Lower leg skin (tissue), 3 donors: ENCODE results near the gene MAP3K5.

Experiments
- POLR2A ChIP-seq, 2 donors: fragments of 450-650 bp; IDR thresholded peaks; one replicate each; pipeline ENCODE4 v1.6.1; 2016 to 2017; ENCODE audit warnings: antibody characterized with exemption in 2 of 2, mild to moderate bottlenecking in 1 of 2, moderate library complexity in 1 of 2
- TF ChIP-seq, protein P1 (sequence below), 3 donors: fragments of 450-650 bp; IDR thresholded peaks; one replicate each; pipeline ENCODE4 v1.5.1; 2016; ENCODE audit warnings: antibody characterized with exemption in 3 of 3, mild to moderate bottlenecking in 3 of 3, moderate library complexity in 2 of 3

DNA sequence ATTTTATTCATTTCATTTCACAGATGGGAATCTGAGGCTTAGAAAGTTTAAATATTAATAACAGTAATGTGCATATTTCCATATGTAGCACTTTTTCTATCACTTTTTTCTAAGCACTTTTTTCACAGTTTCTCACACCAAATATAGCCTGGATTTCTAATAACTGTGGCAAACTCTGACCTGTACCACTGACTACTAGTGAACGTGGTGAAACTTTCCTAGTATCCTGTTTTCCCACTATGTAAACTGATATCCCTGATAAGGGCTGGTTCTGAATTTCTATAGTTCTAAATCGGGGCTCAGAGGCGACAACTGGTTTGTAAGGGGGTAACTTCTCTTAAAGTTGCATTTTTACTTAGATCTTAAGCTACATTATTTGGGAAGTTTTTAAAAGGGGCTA, 274.7 kb downstream of the MAP3K5 start:
- TF ChIP-seq, protein P1, sequence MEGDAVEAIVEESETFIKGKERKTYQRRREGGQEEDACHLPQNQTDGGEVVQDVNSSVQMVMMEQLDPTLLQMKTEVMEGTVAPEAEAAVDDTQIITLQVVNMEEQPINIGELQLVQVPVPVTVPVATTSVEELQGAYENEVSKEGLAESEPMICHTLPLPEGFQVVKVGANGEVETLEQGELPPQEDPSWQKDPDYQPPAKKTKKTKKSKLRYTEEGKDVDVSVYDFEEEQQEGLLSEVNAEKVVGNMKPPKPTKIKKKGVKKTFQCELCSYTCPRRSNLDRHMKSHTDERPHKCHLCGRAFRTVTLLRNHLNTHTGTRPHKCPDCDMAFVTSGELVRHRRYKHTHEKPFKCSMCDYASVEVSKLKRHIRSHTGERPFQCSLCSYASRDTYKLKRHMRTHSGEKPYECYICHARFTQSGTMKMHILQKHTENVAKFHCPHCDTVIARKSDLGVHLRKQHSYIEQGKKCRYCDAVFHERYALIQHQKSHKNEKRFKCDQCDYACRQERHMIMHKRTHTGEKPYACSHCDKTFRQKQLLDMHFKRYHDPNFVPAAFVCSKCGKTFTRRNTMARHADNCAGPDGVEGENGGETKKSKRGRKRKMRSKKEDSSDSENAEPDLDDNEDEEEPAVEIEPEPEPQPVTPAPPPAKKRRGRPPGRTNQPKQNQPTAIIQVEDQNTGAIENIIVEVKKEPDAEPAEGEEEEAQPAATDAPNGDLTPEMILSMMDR (IDR thresholded peaks at IDR 0.05) = no peak
- no peak for TF ChIP-seq POLR2A (IDR thresholded peaks at IDR 0.05)
